ENCODE measurements around the gene SREK1IP1.

GRCh38 chr5:64754066-64754465, 14.4 kb downstream of the SREK1IP1 start:
- TF ChIP-seq EZH2 (IDR thresholded peaks at IDR 0.05; ENCODE audit: borderline replicate concordance, low read depth, low read length, poor library complexity, severe bottlenecking) = no peak
- TF ChIP-seq, protein P1, sequence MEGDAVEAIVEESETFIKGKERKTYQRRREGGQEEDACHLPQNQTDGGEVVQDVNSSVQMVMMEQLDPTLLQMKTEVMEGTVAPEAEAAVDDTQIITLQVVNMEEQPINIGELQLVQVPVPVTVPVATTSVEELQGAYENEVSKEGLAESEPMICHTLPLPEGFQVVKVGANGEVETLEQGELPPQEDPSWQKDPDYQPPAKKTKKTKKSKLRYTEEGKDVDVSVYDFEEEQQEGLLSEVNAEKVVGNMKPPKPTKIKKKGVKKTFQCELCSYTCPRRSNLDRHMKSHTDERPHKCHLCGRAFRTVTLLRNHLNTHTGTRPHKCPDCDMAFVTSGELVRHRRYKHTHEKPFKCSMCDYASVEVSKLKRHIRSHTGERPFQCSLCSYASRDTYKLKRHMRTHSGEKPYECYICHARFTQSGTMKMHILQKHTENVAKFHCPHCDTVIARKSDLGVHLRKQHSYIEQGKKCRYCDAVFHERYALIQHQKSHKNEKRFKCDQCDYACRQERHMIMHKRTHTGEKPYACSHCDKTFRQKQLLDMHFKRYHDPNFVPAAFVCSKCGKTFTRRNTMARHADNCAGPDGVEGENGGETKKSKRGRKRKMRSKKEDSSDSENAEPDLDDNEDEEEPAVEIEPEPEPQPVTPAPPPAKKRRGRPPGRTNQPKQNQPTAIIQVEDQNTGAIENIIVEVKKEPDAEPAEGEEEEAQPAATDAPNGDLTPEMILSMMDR (conservative IDR thresholded peaks at IDR 0.05; ENCODE audit: low read depth, low read length) = no peak
